Adrenal gland (tissue), 5 donors: Measurements from ENCODE around the gene VPS13D.

Source experiments
- CTCF ChIP-seq, 6 experiments: fragments of 450-650 bp in 4 of 6; fragments of 200-600 bp in 2 of 6; sonication (generic) in 1 of 6; IDR thresholded peaks; 1 replicate in 5 of 6; 2 replicates in 1 of 6; pipeline versions ENCODE4 v1.5.1 to v1.8.0; 2016 to 2021; ENCODE audit warnings: antibody characterized with exemption in 6 of 6, mild to moderate bottlenecking in 2 of 6, moderate library complexity in 1 of 6
- POLR2A ChIP-seq, 2 donors: fragments of 450-650 bp; IDR thresholded peaks; one replicate each; pipeline ENCODE4 v1.6.1; 2017; ENCODE audit warnings: antibody characterized with exemption in 2 of 2, mild to moderate bottlenecking in 2 of 2, moderate library complexity in 1 of 2
- donor health status: DM: no; HTN: no; CAD: no.

- no peak for TF ChIP-seq POLR2A (IDR thresholded peaks at IDR 0.05)
- no peak for TF ChIP-seq CTCF (IDR thresholded peaks at IDR 0.05)
These were observed 203.1 kb downstream of the VPS13D start for GRCh38 chr1:12432897-12433296.
